Stimulated activated CD4-positive, alpha-beta T cell treated with anti-CD3 and anti-CD28 coated beads, Interleukin-2, amount 100 ng/mL, for 24 hours (primary cell): ENCODE data around the gene SBNO1.
"Not testable (repeated sequence)": the region's sequence is repeated elsewhere in the genome, so short reads cannot be mapped to it uniquely, and the experiment has no call there.

Experiments
- DNase-seq, 2 donors: peaks; one replicate each; pipeline ENCODE4 v3.0.0-alpha.2; 2020

SBNO1 gene

GRCh38 chr12:123388177-123388950 is 23.7 kb upstream of the SBNO1 start:
- peak; percentile 77 to 81 for DNase-seq

GRCh38 chr12:123387508-123388176 is 23.0 kb upstream of the SBNO1 start:
- no peak for DNase-seq

- not testable (repeated sequence) for DNase-seq
These were observed 20.9 kb upstream of the SBNO1 start for GRCh38 chr12:123385536-123385935.

- no peak for DNase-seq
These were observed 20.3 kb upstream of the SBNO1 start for GRCh38 chr12:123384994-123385376.

- peak in 1 of 2 donors; percentile 38 for DNase-seq
These were observed 19.8 kb upstream of the SBNO1 start for GRCh38 chr12:123384318-123384993.

- no peak for DNase-seq
These were observed 18.0 kb upstream of the SBNO1 start for GRCh38 chr12:123382684-123383083.

GRCh38 chr12:123379391-123379790 is 14.7 kb upstream of the SBNO1 start:
- no peak for DNase-seq

- not testable (repeated sequence) for DNase-seq
These were observed 7.8 kb upstream of the SBNO1 start for GRCh38 chr12:123372415-123372814.

GRCh38 chr12:123371667-123372368 is 7.2 kb upstream of the SBNO1 start:
- DNase-seq = not testable (repeated sequence)

GRCh38 chr12:123369229-123369628 is 4.6 kb upstream of the SBNO1 start:
- DNase-seq = no peak

GRCh38 chr12:123368431-123368830 is 3.8 kb upstream of the SBNO1 start:
- DNase-seq = not testable (repeated sequence)

- DNase-seq = no peak
These were observed 2.9 kb upstream of the SBNO1 start for GRCh38 chr12:123367511-123367910.

- DNase-seq = peak; percentile 96 to 97
These were observed 624 bp upstream of the SBNO1 start for GRCh38 chr12:123365025-123365917.

GRCh38 chr12:123363740-123364531 is 711 bp downstream of the SBNO1 start:
- DNase-seq = peak; percentile 36 to 42

- DNase-seq = no peak
These were observed 1.3 kb downstream of the SBNO1 start for GRCh38 chr12:123363390-123363739.

GRCh38 chr12:123358035-123358434 is 6.6 kb downstream of the SBNO1 start:
- no peak for DNase-seq

GRCh38 chr12:123356159-123356670 is 8.4 kb downstream of the SBNO1 start:
- DNase-seq = no peak

- no peak for DNase-seq
These were observed 10.0 kb downstream of the SBNO1 start for GRCh38 chr12:123354600-123354999.

GRCh38 chr12:123351349-123351748 is 13.3 kb downstream of the SBNO1 start:
- no peak for DNase-seq

GRCh38 chr12:123346946-123347345 is 17.7 kb downstream of the SBNO1 start:
- DNase-seq = no peak

- DNase-seq = no peak
These were observed 20.6 kb downstream of the SBNO1 start for GRCh38 chr12:123344086-123344485.
